ENCODE data around the gene SHROOM2.
"Not testable (repeated sequence)": the region's sequence is repeated elsewhere in the genome, so short reads cannot be mapped to it uniquely, and the experiment has no call there.

SHROOM2 gene

DNA sequence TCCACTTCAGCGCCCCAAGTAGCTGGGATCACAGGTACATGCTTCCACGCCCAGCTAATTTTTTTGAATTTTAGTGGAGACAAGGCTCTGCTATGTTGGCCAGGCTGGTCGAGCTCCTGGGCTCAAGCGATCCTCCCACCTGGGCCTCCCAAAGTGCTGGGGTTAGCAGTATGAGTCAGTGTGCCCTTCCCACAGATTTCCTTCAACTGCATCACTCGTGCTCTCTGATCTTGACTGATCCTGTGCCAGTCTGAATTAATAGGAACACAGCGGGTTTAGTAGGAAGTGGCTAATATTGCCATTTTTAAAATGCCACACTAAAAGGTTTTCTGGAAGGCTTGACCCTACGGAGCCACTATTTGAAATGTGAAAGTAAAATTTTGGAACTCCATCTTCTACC is 4.3 kb upstream of the SHROOM2 start:
- DNase-seq (ENCODE audit: low read depth in 3 of 3): no peak

DNA sequence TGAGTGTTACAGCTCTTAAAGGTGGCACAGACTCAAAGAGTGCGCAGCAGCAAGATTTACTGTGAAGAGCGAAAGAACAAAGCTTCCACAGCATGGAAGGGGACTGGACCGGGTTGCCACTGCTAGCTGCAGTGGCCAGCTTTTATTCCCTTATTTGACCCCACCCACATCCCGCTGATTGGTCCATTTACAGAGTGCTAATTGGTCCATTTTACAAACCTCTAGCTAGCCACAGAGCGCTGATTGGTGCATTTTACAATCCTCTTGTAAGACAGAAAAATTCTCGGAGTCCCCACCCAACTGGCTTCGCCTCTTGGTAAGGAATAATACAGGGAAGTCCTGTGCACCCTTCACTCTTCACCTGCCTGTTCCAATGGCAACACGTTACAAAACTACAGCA is 1.9 kb upstream of the SHROOM2 start:
- no peak for DNase-seq (ENCODE audit: low read depth in 3 of 3)

GRCh38 chrX:9785254-9785943 is 830 bp upstream of the SHROOM2 start:
- DNase-seq (ENCODE audit: low read depth in 3 of 3): no peak

DNA sequence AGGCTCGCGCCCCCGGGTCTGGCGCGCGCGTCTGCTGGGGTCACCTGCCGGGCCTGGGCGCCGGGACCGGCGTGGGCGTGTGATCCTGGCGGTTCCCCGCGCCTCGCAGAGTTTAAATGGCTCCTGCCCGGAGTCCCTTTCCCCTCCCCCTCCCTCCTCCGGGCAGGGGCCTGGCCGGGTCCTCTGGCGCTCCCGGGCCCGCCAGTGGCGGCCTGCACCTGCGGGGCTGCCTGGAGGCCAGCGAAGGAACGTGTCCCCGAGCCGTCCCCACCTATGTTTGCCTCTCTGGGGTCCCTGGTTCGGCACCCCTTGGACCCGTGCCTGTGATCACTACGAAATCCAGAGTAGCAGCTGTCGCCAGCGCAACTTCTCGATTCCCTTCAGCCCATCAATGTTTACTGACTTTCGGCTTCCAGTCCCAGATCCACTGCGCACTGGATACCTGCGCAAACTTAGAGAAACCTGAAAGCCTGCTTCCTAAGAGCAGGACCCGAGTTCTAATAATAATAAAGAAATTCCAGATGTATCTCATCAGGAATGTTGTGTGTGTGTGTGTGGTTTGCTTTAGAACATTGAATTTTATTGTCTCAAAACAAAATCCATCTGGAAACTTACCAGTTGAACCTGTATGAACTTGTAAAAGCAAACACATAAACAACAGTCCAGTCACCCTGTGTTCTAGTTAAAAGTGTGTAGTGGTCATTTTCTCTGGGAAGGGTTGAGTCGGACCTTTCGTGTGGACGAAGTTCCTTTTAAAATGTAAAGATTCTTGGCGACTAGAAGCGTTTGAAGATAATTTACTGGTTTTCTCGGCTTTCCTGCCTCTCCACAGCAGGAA is 788 bp downstream of the SHROOM2 start:
- no peak for DNase-seq (ENCODE audit: low read depth in 3 of 3)

- DNase-seq (ENCODE audit: low read depth in 3 of 3): no peak
Observed at GRCh38 chrX:9788911-9789310, 2.7 kb downstream of the SHROOM2 start.

DNA sequence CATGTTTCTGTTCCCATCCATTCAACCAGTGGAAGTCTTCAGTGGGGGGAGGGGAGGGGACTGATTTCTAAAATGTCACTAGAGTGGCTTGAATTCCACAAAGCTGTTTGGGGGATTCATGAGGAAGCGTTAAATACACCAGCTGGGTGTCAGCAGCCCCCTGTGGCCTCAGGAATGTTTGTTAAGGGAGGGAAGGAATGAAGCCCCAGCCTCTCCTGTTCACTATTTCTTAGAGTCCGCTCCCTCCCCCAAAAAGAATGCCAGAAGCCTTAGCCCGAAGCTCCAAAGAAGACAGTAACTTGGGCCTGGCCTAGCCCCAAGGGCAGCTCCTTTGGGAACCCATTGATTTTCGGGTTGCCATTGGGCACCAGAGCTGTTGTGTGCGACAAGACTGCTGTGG is 3.3 kb downstream of the SHROOM2 start:
- DNase-seq (ENCODE audit: low read depth in 3 of 3): no peak

GRCh38 chrX:9790866-9791265 is 4.6 kb downstream of the SHROOM2 start:
- DNase-seq (ENCODE audit: low read depth in 3 of 3): no peak

DNA sequence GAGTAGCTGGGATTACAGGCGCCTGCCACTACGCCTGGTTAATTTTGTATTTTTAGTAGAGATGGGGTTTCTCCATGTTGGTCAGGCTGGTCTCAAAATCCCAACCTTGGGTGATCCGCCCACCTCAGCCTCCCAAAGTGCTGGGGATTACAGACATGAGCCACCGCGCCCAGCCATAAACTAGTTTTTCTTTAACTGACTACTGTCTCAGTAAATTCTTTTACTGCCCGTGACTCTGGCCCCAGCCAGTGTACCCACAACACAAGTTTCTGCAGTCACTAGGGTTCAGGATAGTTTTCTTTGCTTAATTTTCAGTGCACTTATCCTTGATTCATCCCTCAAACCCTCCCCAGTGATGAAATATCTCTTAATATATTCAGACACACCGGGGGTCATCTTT is 8.3 kb downstream of the SHROOM2 start:
- no peak for DNase-seq (ENCODE audit: low read depth in 3 of 3)

- no peak for DNase-seq (ENCODE audit: low read depth in 3 of 3)
Observed at GRCh38 chrX:9797384-9798360, 11.4 kb downstream of the SHROOM2 start.

GRCh38 chrX:9802737-9803136 is 16.5 kb downstream of the SHROOM2 start:
- no peak for DNase-seq (ENCODE audit: low read depth in 3 of 3)

DNA sequence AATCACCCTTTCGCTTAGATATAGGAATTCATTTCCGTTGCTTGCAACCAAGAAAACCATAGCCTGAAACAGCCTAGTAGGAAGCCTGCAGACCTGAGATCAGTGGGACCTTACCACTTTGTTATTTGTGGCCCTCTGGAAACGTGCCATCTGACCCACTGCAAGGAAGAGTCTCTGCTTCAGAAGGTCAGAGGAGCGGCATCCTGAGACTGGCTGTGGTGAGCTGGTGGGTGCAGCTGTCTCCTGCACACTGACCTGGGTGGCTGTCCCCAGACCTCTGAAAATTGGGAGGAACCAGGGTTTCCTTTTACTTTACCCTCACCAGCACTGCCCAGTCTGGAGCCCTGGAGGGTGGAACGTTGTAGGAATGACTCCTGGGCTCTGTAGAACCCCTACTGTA is 18.2 kb downstream of the SHROOM2 start:
- no peak for DNase-seq (ENCODE audit: low read depth in 3 of 3)

GRCh38 chrX:9805956-9806355 is 19.7 kb downstream of the SHROOM2 start:
- no peak for DNase-seq (ENCODE audit: low read depth in 3 of 3)

DNA sequence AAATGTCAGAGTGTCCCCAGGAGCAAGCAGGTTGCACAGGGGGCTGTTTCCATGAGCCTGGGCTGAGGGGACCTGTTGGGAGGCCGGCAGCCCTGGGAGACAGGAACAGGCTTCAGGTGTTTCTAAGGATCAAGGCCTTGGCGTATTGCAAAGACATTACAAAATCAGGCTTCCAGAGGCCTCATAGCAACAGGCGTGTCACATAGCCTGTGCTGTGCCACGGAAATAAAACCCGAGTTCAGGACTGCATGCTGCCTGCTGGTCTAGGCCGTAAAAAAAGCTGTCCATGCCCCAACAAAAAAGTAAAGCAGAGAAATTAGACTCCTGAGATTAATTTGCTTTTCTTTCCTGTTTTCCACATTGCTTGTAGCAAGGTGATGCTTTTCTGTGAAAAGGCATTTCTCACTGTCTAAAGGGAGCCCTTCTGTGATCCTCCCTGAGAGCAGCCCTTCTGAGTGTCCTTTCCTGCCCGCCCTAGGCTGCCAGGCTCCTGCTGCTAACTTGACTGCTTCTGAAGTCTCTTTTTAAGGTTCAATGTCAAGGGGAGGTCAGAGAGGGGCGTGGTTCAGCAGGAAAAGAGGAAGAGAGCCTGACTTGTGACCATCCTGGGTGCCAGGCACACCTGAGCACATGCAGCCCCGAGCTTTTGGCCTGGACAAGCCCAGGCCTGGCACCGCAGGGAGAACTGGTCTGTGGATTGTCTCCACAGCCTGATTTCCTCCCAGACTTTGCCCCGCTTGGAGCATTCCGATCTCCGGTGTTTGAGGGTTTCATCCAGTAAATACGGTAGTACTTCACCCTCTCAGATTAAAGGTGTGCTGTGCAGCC is 21.3 kb downstream of the SHROOM2 start:
- no peak for DNase-seq (ENCODE audit: low read depth in 3 of 3)

DNA sequence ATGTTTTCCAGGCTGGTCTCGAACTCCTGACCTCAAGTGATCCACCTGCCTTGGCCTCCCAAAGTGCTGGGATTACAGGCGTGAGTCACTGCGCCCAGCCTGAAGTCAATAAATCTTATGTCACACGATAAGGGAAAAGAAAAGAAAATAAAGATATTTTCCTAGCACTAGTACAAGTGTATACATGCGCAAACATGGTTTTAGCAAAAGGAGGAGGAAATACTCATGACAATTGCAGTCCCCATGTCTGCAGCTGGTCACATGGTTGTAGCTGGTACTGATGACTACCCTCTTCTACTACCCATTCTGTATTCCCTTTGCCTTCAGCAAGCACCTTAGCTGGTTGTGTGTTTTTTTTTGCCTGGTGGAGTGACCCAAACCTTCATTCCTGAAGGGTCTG is 23.6 kb downstream of the SHROOM2 start:
- not testable (repeated sequence) for DNase-seq (ENCODE audit: low read depth in 3 of 3)

DNA sequence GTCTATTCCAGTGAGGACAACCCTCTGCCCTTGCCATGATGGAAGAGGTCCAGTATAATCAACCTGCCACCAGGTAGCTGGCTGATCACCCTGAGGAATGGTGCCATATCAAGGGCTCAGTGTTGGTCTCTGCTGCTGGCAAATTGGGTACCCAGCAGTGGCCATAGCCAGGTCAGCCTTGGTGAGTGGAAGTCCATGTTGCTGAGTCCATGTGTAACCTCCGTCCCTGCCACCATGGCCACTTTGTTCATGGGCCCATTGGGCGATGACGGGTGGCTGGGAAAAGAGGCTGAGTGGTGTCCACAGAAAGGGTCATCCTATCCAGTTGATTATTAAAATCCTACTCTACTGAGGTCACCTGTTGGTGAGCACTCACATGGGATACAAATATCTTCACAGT is 24.9 kb downstream of the SHROOM2 start:
- DNase-seq (ENCODE audit: low read depth in 3 of 3): not testable (repeated sequence)

- DNase-seq (ENCODE audit: low read depth in 3 of 3): no peak
Observed at GRCh38 chrX:9816084-9816700, 30.0 kb downstream of the SHROOM2 start.

GRCh38 chrX:9821572-9821971 is 35.3 kb downstream of the SHROOM2 start:
- DNase-seq (ENCODE audit: low read depth in 3 of 3): no peak

- DNase-seq (ENCODE audit: low read depth in 3 of 3): no peak
Observed at GRCh38 chrX:9824554-9824953, 38.3 kb downstream of the SHROOM2 start.

DNA sequence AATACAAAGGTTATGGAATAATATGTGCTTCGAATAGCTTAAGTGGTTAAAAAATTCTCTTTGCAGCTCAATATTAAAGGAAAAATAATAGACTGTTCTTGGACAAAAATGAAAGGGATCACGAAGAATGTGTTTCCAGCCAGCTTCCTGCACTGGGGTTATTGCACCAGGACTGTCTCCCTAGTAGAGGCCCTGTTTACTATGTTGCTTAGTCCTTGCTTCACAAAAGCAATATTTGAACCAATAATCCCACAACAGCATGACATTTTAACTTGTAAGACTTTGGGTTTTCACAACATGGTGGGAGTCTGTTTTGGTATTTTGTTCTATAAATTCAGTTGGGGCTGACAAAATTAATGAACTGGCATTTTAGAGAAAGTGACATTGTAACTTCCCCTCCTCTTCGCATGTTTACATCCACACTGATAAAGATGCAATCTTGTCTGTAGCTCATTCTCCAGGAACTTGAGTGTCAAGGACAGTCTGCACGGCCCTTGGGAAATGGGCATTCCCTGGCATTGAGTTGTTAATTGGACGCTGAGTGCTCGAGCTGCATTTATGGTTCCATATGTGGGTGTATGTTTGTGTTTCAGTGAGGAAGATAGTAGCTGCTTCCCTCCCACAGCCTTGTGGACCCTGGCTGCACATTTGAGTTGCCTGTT is 39.0 kb downstream of the SHROOM2 start:
- no peak for DNase-seq (ENCODE audit: low read depth in 3 of 3)

GRCh38 chrX:9825966-9826365 is 39.7 kb downstream of the SHROOM2 start:
- no peak for DNase-seq (ENCODE audit: low read depth in 3 of 3)
